ENCODE measurements around the gene IER5.
"Not testable (repeated sequence)": the region's sequence is repeated elsewhere in the genome, so short reads cannot be mapped to it uniquely, and the experiment has no call there.

The IER5 gene

GRCh38 chr1:181115971-181116370, 27.5 kb downstream of the IER5 start:
- not testable (repeated sequence) for DNase-seq (ENCODE audit: low read depth)

GRCh38 chr1:181116819-181117390, 28.4 kb downstream of the IER5 start:
- DNase-seq (ENCODE audit: low read depth) = no peak

GRCh38 chr1:181117648-181118449, 29.3 kb downstream of the IER5 start:
- no peak for DNase-seq (ENCODE audit: low read depth)

GRCh38 chr1:181119093-181119989, 30.8 kb downstream of the IER5 start:
- no peak for DNase-seq (ENCODE audit: low read depth)

- DNase-seq (ENCODE audit: low read depth) = no peak
These were observed 32.4 kb downstream of the IER5 start for GRCh38 chr1:181120924-181121323.

GRCh38 chr1:181121498-181121897, 33.0 kb downstream of the IER5 start:
- no peak for DNase-seq (ENCODE audit: low read depth)

- DNase-seq (ENCODE audit: low read depth) = no peak
These were observed 33.7 kb downstream of the IER5 start for GRCh38 chr1:181122222-181122621.

- no peak for DNase-seq (ENCODE audit: low read depth)
These were observed 34.7 kb downstream of the IER5 start for GRCh38 chr1:181123173-181123572.

- DNase-seq (ENCODE audit: low read depth) = no peak
These were observed 35.8 kb downstream of the IER5 start for GRCh38 chr1:181124291-181124751.

- DNase-seq (ENCODE audit: low read depth) = no peak
These were observed 37.8 kb downstream of the IER5 start for GRCh38 chr1:181126289-181126688.

GRCh38 chr1:181126871-181127587, 38.5 kb downstream of the IER5 start:
- no peak for DNase-seq (ENCODE audit: low read depth)

GRCh38 chr1:181127898-181128453, 39.5 kb downstream of the IER5 start:
- DNase-seq (ENCODE audit: low read depth) = no peak

GRCh38 chr1:181128592-181129497, 40.3 kb downstream of the IER5 start:
- no peak for DNase-seq (ENCODE audit: low read depth)

- DNase-seq (ENCODE audit: low read depth) = no peak
These were observed 41.5 kb downstream of the IER5 start for GRCh38 chr1:181129771-181130606.

- DNase-seq (ENCODE audit: low read depth) = no peak
These were observed 42.9 kb downstream of the IER5 start for GRCh38 chr1:181131255-181131941.

GRCh38 chr1:181133441-181133951, 45.0 kb downstream of the IER5 start:
- DNase-seq (ENCODE audit: low read depth) = no peak

- no peak for DNase-seq (ENCODE audit: low read depth)
These were observed 45.5 kb downstream of the IER5 start for GRCh38 chr1:181133969-181134418.

- no peak for DNase-seq (ENCODE audit: low read depth)
These were observed 46.3 kb downstream of the IER5 start for GRCh38 chr1:181134543-181135436.
